H54 (cell line): Measurements from ENCODE around the gene WDHD1.
"Not testable (repeated sequence)": the region's sequence is repeated elsewhere in the genome, so short reads cannot be mapped to it uniquely, and the experiment has no call there.

ENCODE experiments used
- DNase-seq: peaks from one replicate; pipeline ENCODE4 v3.0.0; 2011; ENCODE audit warnings: low spot score, mixed read lengths; ENCODE audit not compliant: insufficient read length
- FAIRE-seq: peaks from 3 replicates; lab custom pipeline; 2011; peaks lifted over from hg19 to GRCh38; lab: Jason Lieb, UNC
- POLR2A ChIP-seq: IDR thresholded peaks from 2 replicates; pipeline ENCODE4 v1.6.1; 2011; ENCODE audit warnings: low read depth, mild to moderate bottlenecking, low read length

Gene WDHD1

DNA sequence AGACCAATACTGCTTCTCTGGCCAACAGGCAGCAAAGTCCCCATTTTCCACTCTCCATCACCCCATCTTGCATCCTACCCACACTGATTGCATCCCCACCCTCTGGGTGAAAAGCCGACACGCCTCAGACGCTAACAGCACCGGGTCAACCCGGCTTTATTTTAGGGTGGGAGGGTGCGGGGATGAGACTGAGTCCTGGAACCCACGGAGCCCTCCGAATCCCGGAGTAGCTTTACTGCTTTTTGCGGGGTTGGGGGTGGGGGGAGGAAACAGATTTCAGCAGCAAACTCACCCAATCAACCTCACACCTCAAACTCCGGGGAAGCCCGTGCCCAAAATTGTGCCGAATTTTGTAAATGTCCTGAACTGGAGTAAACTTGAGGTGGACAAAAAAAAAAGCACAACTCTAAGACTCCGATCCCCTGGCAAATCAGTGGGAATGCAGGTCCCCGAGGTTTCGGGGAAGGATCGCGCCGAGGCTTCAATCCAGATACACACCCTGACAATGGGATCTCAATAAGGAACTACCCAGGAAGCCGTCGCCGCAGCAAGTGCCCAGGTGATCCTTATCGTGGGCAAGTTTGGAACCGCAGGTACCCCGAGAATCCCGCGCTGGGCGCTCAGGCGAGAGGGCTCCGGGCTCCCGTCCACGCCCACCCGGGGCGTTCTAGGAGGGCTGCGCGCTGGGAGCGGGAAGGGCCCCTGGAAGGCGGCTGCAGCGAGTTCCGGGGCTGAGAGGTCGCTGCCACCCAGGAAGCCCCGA is 125.3 kb downstream of the WDHD1 start:
- no peak for TF ChIP-seq POLR2A
- DNase-seq (peak; percentile 7), FAIRE-seq (no peak)

- no peak for TF ChIP-seq POLR2A
- no peak for FAIRE-seq
- DNase-seq: no peak
Observed at GRCh38 chr14:54899573-54899972, 127.3 kb downstream of the WDHD1 start.

DNA sequence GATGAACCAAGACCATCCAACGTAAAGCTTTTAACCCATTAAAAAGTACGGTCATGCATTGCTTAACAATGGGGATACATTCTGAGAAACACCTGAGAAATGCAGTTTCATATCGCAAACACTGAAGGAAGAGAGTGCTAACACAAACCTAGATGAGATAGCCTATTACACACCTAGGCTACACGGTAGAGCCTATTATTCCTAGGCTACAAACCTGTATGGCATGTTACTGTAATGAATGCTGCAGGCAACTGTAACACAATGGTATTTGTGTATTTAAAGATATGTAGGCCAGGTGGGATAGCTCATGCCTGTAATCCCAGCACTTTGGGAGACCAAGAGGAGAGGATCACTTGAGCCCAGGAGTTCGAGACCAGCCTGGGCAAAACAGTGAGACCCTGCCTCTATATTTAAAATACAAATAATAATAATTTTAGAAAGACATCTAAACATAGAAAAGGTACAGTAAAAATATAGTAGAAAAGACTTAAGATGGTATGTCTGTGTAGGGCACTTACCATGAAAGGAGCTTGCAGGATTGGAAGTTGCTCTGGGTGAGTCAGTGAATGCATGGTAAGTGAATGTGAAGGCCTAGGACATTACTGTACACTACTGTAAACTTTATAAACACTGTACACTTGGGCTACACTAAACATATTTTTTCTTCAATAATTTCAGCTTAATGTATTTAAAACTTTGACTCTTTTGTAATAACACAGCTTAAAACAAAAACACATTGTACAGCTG is 128.9 kb downstream of the WDHD1 start:
- FAIRE-seq, DNase-seq: not testable (repeated sequence)

DNA sequence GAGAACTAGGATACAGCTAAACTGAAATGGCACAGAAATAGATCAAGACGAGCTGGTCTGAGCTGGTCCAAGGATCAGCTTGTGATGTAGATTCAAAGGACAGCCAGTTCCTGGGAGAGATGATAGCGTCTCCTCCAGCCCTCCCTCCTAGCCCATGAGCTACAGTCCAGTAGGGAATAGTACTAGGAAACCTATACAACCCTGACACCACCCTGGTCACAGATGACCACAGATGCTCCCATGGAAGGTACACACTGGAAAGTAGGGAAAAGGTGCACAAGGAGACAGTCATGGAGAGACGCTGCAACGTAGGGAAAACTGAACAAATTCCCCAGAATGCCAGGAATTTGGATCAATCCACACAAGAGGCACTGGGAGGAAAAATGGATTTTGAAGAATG is 131.2 kb downstream of the WDHD1 start:
- FAIRE-seq: no peak
- no peak for DNase-seq
- no peak for TF ChIP-seq POLR2A

- TF ChIP-seq POLR2A: no peak
- DNase-seq (no peak), FAIRE-seq (peak; percentile 67)
Observed at GRCh38 chr14:54894995-54895394, 131.9 kb downstream of the WDHD1 start.

- no peak for TF ChIP-seq POLR2A
- DNase-seq: peak; percentile 22
- peak; percentile 93 for FAIRE-seq
Observed at GRCh38 chr14:54893151-54893760, 133.6 kb downstream of the WDHD1 start.

GRCh38 chr14:54891471-54892245 is 135.2 kb downstream of the WDHD1 start:
- no peak for FAIRE-seq
- DNase-seq: no peak
- TF ChIP-seq POLR2A: no peak

DNA sequence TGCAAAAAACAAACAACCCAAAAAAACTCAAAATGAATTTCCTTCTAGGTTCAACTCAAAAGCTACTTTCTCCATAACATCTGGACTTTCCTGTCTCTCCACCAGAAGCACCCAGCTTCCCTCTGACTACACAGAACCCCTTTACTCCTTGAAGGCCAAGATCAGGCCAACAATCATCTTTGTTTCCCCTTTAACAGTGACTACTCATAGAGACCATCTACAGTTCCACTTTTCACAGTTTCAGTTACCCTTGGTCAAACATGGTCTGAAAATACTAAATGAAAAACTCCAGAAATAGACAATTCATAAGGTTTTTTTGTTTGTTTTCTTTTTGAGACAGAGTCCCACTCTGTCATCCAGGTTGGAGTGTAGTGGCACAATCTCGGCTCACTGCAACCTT is 136.1 kb downstream of the WDHD1 start:
- DNase-seq: no peak
- no peak for FAIRE-seq
- no peak for TF ChIP-seq POLR2A

- FAIRE-seq: no peak
- no peak for DNase-seq
- no peak for TF ChIP-seq POLR2A
Observed at GRCh38 chr14:54889919-54890318, 137.0 kb downstream of the WDHD1 start.
